HCT116 (cell line): ENCODE results near the gene ASXL2. TPM values are rescaled to one million over a fixed set of nuclear protein-coding genes. Genes with fewer than 3 reads are reported as not detected.

ENCODE experiments used
- ATAC-seq: fragments of 200-7000 bp; cut with Tn5 transposase; 2 replicates; pipeline ENCODE4 v1.9.1; 2020; ENCODE audit warnings: mild to moderate bottlenecking, moderate library complexity
- BruUV-seq: library from RNA; stranded (reverse); fragments of 400-500 nt; replicated peaks from 2 replicates; lab custom pipeline; 2021; lab: Mats Ljungman, UMichigan
- CTCF ChIA-PET: fragments of 300-600 bp; sonication (Branson Sonifier 250); formaldehyde crosslinking; loops from one replicate; lab custom pipeline; 2021; ENCODE audit warnings: antibody characterized with exemption; lab: Charles Lee
- POLR2A ChIA-PET: fragments of 300-600, 350-600 bp; sonication (Branson Sonifier 250); formaldehyde crosslinking; loops from one replicate; lab custom pipeline; 2021; ENCODE audit warnings: antibody characterized with exemption; lab: Charles Lee
- RAD21 ChIA-PET, 2 experiments: fragments of 300-600 bp; sonication (Branson Sonifier 250); formaldehyde crosslinking; loops; one replicate each; lab custom pipeline; 2023; ENCODE audit warnings: low total read pairs in 2 of 2; ENCODE audit not compliant: uncharacterized antibody in 2 of 2, unreplicated experiment in 2 of 2, low non-redundant PET in 1 of 2; lab: Charles Lee
- DNase-seq: peaks from one replicate; pipeline ENCODE4 v3.0.0-alpha.2; 2010; ENCODE audit warnings: low read depth, low spot score
- H2AFZ ChIP-seq: fragments of 200-600 bp; shearing (Covaris generic), sonication (generic); 2 replicates; pipeline ENCODE4 v1.6.1; 2017; ENCODE audit warnings: low read depth, mixed run types, mixed read lengths, antibody characterized with exemption, low read length; ENCODE audit not compliant: poor library complexity, severe bottlenecking
- H3K27ac ChIP-seq: 2 replicates; pipeline ENCODE4 v1.5.1; 2012; ENCODE audit warnings: low read depth, low read length
- H3K27me3 ChIP-seq: fragments of 200-600 bp; sonication (generic); 2 replicates; pipeline ENCODE4 v1.6.1; 2016; ENCODE audit warnings: mixed run types, low read length, mixed read lengths; ENCODE audit not compliant: insufficient read depth
- H3K36me3 ChIP-seq, 2 experiments: fragments of 200-500 bp in 1 of 2; fragments of 200-600 bp in 1 of 2; sonication (Bioruptor generic) in 1 of 2; sonication (generic) in 1 of 2; 2 replicates each; pipeline versions ENCODE4 v1.5.1 to v1.6.1; 2014 to 2016; ENCODE audit warnings: low read length in 2 of 2, inconsistent platforms in 1 of 2, mixed read lengths in 1 of 2, mixed run types in 1 of 2; ENCODE audit not compliant: insufficient read depth in 2 of 2, control insufficient read depth in 1 of 2
- H3K4me1 ChIP-seq, 2 experiments: fragments of 200-600 bp in 1 of 2; sonication (generic) in 1 of 2; 2 replicates each; pipeline versions ENCODE4 v1.5.1 to v1.6.1; 2012 to 2017; ENCODE audit warnings: low read length in 2 of 2, inconsistent platforms in 1 of 2, mild to moderate bottlenecking in 1 of 2, mixed read lengths in 1 of 2, mixed run types in 1 of 2, moderate library complexity in 1 of 2; ENCODE audit not compliant: insufficient read depth in 2 of 2, control insufficient read depth in 1 of 2
- H3K4me2 ChIP-seq: fragments of 200-600 bp; sonication (generic); 2 replicates; pipeline ENCODE4 v1.6.1; 2017; ENCODE audit warnings: mixed run types, low read length, mixed read lengths
- H3K4me3 ChIP-seq, 2 experiments: fragments of 200-600 bp in 1 of 2; sonication (generic) in 1 of 2; replicated peaks in 1 of 2; 2 replicates each; pipeline ENCODE4 v1.5.1; 2011 to 2016; ENCODE audit warnings: low read length in 2 of 2, control low read depth in 1 of 2, low read depth in 1 of 2, mild to moderate bottlenecking in 1 of 2, mixed read lengths in 1 of 2, mixed run types in 1 of 2
- H3K79me2 ChIP-seq: fragments of 200-600 bp; sonication (generic); 2 replicates; pipeline ENCODE4 v1.6.1; 2017; ENCODE audit warnings: mild to moderate bottlenecking, mixed run types, low read length, moderate library complexity, mixed read lengths; ENCODE audit not compliant: insufficient read depth
- H3K9ac ChIP-seq: fragments of 200-600 bp; sonication (generic); 2 replicates; pipeline ENCODE4 v1.6.1; 2016; ENCODE audit warnings: low read length, mixed read lengths
- H3K9me2 ChIP-seq: fragments of 200-600 bp; sonication (generic), shearing (Covaris generic); 2 replicates; pipeline ENCODE4 v1.6.1; 2017; ENCODE audit warnings: mixed run types, mild to moderate bottlenecking, moderate library complexity; ENCODE audit not compliant: insufficient read depth
- H3K9me3 ChIP-seq, 2 experiments: fragments of 200-500 bp in 1 of 2; fragments of 200-600 bp in 1 of 2; sonication (Bioruptor generic) in 1 of 2; sonication (generic) in 1 of 2; 2 replicates each; pipeline ENCODE4 v1.6.1; 2014 to 2017; ENCODE audit warnings: low read length in 2 of 2, mixed read lengths in 2 of 2, inconsistent platforms in 1 of 2, low read depth in 1 of 2, mild to moderate bottlenecking in 1 of 2, mixed run types in 1 of 2, moderate library complexity in 1 of 2; ENCODE audit not compliant: control insufficient read depth in 1 of 2, insufficient read depth in 1 of 2
- H4K20me1 ChIP-seq: fragments of 200-600 bp; sonication (generic), shearing (Covaris generic); 2 replicates; pipeline ENCODE4 v1.6.1; 2017; ENCODE audit warnings: mixed run types, mild to moderate bottlenecking, moderate library complexity; ENCODE audit not compliant: insufficient read depth
- CBX3 ChIP-seq: IDR thresholded peaks from 2 replicates; pipeline ENCODE4 v1.6.1; 2012; ENCODE audit warnings: low read depth
- ELF1 ChIP-seq: IDR thresholded peaks from 2 replicates; pipeline ENCODE4 v1.6.1; 2012; ENCODE audit warnings: low read depth, borderline replicate concordance
- FOSL1 ChIP-seq: IDR thresholded peaks from 2 replicates; pipeline ENCODE4 v1.6.1; 2012; ENCODE audit warnings: low read depth
- JUND ChIP-seq: IDR thresholded peaks from 2 replicates; pipeline ENCODE4 v1.6.1; 2012
- SIN3A ChIP-seq: IDR thresholded peaks from 2 replicates; pipeline ENCODE4 v1.6.1; 2012; ENCODE audit warnings: low read depth
- SP1 ChIP-seq: IDR thresholded peaks from 2 replicates; pipeline ENCODE4 v1.6.1; 2012; ENCODE audit warnings: low read depth
- SRF ChIP-seq: IDR thresholded peaks from 2 replicates; pipeline ENCODE4 v1.6.1; 2012; ENCODE audit warnings: low read depth
- YY1 ChIP-seq: IDR thresholded peaks from 2 replicates; pipeline ENCODE4 v1.6.1; 2011; ENCODE audit warnings: low read length, low read depth, moderate library complexity, mild to moderate bottlenecking; ENCODE audit not compliant: insufficient replicate concordance; ENCODE audit errors: extremely low read depth
- ZFX ChIP-seq: fragments of 450-650 bp; IDR thresholded peaks from 2 replicates; pipeline ENCODE4 v1.6.1; 2017
- intact Hi-C: fragments of 100-400 bp; cut with micrococcal nuclease; formaldehyde crosslinking; loops from 2 replicates; pipeline ENCODE4 v1.10.0; 2022
- total RNA-seq: library from RNA; stranded (reverse); gene quantifications from one replicate; pipeline ENCODE4 v1.2.1, GENCODE V29; 2021; ENCODE audit not compliant: unreplicated experiment
- TF ChIP-seq, protein P1 (sequence below), 3 experiments: fragments of 200-600 bp in 1 of 3; sonication (generic) in 1 of 3; IDR thresholded peaks in 2 of 3; conservative IDR thresholded peaks in 1 of 3; 2 replicates each; pipeline ENCODE4 v1.5.1; 2012 to 2017; ENCODE audit warnings: low read depth in 2 of 3, low read length in 2 of 3, antibody characterized with exemption in 1 of 3, borderline replicate concordance in 1 of 3, control low read depth in 1 of 3, mild to moderate bottlenecking in 1 of 3, mixed read lengths in 1 of 3, mixed run types in 1 of 3, moderate library complexity in 1 of 3; ENCODE audit not compliant: insufficient read depth in 1 of 3
- TF ChIP-seq, protein P2 (sequence below): IDR thresholded peaks from 2 replicates; pipeline ENCODE4 v1.6.1; 2012; ENCODE audit warnings: low read depth
- TF ChIP-seq, protein P3 (sequence below): IDR thresholded peaks from 2 replicates; pipeline ENCODE4 v1.6.1; 2012

The ASXL2 gene
- total RNA-seq, 1 experiment from 2014 or later = 29.2 TPM

DNA sequence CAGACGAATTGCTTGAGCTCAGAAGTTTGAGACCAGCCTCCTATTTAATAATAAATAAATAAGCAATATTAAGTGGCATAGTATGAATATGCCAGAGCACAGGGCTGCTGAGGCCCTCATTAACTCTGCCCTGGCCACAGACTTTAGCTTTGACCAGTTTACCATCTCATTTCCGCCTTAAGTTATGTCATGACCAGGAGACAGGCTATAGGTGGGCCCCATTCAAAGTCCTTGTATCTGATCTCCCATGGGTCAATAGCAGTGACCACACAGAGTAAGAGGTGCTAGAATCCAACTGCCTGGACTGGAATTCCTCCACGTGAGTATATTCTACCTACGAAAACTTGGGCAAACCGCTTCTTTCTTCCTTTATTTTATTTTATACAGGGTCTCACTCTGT is 13.4 kb upstream of the ASXL2 start:
- H3K4me2 ChIP-seq = no peak overlapping the region
- DNase-seq (no peak), ATAC-seq (no peak)
- H3K9me3 ChIP-seq = no peaks in the 10 kb centered on the region
- no peaks in the 10 kb centered on the region for H3K27me3 ChIP-seq
- intact Hi-C loops = no loop called here
- POLR2A ChIA-PET = no interaction called here
- RAD21 ChIA-PET = no interaction called here
- H3K9ac ChIP-seq = no peak overlapping the region
- H3K4me3 ChIP-seq = no peak overlapping the region
- H3K36me3 ChIP-seq = no peaks in the 10 kb centered on the region
- no peaks in the 10 kb centered on the region for H4K20me1 ChIP-seq
- H3K9me2 ChIP-seq = no peaks in the 10 kb centered on the region
- no peaks in the 10 kb centered on the region for H3K4me1 ChIP-seq
- H3K79me2 ChIP-seq = no peaks in the 10 kb centered on the region
- CTCF ChIA-PET = no interaction called here
- BruUV-seq = no TSS peak
- no peak overlapping the region for H2AFZ ChIP-seq
- TF ChIP-seq, protein P1, sequence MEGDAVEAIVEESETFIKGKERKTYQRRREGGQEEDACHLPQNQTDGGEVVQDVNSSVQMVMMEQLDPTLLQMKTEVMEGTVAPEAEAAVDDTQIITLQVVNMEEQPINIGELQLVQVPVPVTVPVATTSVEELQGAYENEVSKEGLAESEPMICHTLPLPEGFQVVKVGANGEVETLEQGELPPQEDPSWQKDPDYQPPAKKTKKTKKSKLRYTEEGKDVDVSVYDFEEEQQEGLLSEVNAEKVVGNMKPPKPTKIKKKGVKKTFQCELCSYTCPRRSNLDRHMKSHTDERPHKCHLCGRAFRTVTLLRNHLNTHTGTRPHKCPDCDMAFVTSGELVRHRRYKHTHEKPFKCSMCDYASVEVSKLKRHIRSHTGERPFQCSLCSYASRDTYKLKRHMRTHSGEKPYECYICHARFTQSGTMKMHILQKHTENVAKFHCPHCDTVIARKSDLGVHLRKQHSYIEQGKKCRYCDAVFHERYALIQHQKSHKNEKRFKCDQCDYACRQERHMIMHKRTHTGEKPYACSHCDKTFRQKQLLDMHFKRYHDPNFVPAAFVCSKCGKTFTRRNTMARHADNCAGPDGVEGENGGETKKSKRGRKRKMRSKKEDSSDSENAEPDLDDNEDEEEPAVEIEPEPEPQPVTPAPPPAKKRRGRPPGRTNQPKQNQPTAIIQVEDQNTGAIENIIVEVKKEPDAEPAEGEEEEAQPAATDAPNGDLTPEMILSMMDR (IDR thresholded peaks at IDR 0.05 in 2 of 3, conservative IDR thresholded peaks at IDR 0.05 in 1 of 3; ENCODE audit: borderline replicate concordance in 1 of 3, insufficient read depth in 1 of 3, low read depth in 2 of 3, low read length in 2 of 3) = no peak
- no peak for TF ChIP-seq SP1
- TF ChIP-seq SIN3A = no peak
- TF ChIP-seq SRF = no peak
- TF ChIP-seq ZFX = no peak
- TF ChIP-seq, protein P2, sequence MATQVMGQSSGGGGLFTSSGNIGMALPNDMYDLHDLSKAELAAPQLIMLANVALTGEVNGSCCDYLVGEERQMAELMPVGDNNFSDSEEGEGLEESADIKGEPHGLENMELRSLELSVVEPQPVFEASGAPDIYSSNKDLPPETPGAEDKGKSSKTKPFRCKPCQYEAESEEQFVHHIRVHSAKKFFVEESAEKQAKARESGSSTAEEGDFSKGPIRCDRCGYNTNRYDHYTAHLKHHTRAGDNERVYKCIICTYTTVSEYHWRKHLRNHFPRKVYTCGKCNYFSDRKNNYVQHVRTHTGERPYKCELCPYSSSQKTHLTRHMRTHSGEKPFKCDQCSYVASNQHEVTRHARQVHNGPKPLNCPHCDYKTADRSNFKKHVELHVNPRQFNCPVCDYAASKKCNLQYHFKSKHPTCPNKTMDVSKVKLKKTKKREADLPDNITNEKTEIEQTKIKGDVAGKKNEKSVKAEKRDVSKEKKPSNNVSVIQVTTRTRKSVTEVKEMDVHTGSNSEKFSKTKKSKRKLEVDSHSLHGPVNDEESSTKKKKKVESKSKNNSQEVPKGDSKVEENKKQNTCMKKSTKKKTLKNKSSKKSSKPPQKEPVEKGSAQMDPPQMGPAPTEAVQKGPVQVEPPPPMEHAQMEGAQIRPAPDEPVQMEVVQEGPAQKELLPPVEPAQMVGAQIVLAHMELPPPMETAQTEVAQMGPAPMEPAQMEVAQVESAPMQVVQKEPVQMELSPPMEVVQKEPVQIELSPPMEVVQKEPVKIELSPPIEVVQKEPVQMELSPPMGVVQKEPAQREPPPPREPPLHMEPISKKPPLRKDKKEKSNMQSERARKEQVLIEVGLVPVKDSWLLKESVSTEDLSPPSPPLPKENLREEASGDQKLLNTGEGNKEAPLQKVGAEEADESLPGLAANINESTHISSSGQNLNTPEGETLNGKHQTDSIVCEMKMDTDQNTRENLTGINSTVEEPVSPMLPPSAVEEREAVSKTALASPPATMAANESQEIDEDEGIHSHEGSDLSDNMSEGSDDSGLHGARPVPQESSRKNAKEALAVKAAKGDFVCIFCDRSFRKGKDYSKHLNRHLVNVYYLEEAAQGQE = no peak
- TF ChIP-seq YY1 = no peak
- no peak for TF ChIP-seq ELF1
- TF ChIP-seq, protein P3, sequence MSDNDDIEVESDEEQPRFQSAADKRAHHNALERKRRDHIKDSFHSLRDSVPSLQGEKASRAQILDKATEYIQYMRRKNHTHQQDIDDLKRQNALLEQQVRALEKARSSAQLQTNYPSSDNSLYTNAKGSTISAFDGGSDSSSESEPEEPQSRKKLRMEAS = no peak
- TF ChIP-seq FOSL1 = no peak
- TF ChIP-seq CBX3 = no peak
- TF ChIP-seq JUND = no peak
- H3K27ac ChIP-seq = no peak overlapping the region
